GM19238 (cell line): Measurements from ENCODE around the gene KCNJ11.
A peak's percentile ranks its signal among the peaks of the same experiment; 100 is the strongest.

ENCODE experiments used
- DNase-seq: peaks from one replicate; pipeline ENCODE4 v3.0.0; 2011; ENCODE audit warnings: low spot score; ENCODE audit not compliant: insufficient read length

KCNJ11 gene

GRCh38 chr11:17391493-17392355 lies 3.3 kb upstream of the KCNJ11 start:
- no peak for DNase-seq

GRCh38 chr11:17389957-17390649 lies 1.6 kb upstream of the KCNJ11 start:
- no peak for DNase-seq

- peak; percentile 72 for DNase-seq
These were observed 925 bp upstream of the KCNJ11 start for GRCh38 chr11:17389211-17389956.

- no peak for DNase-seq
These were observed 648 bp downstream of the KCNJ11 start for GRCh38 chr11:17387811-17388210.

- no peak for DNase-seq
These were observed 1.2 kb downstream of the KCNJ11 start for GRCh38 chr11:17387254-17387653.

- no peak for DNase-seq
These were observed 2.0 kb downstream of the KCNJ11 start for GRCh38 chr11:17386331-17387084.

- DNase-seq, result no peak
These were observed 2.5 kb downstream of the KCNJ11 start for GRCh38 chr11:17385926-17386325.

- DNase-seq, result no peak
These were observed 3.0 kb downstream of the KCNJ11 start for GRCh38 chr11:17385492-17385891.

GRCh38 chr11:17384002-17384511 lies 4.4 kb downstream of the KCNJ11 start:
- DNase-seq, result peak; percentile 50

- no peak for DNase-seq
These were observed 5.0 kb downstream of the KCNJ11 start for GRCh38 chr11:17383461-17383860.

GRCh38 chr11:17382046-17382728 lies 6.3 kb downstream of the KCNJ11 start:
- no peak for DNase-seq

- no peak for DNase-seq
These were observed 7.3 kb downstream of the KCNJ11 start for GRCh38 chr11:17381156-17381555.

GRCh38 chr11:17379383-17380180 lies 8.9 kb downstream of the KCNJ11 start:
- no peak for DNase-seq

GRCh38 chr11:17378655-17379054 lies 9.8 kb downstream of the KCNJ11 start:
- DNase-seq, result no peak

- DNase-seq, result no peak
These were observed 12.0 kb downstream of the KCNJ11 start for GRCh38 chr11:17376493-17376892.

GRCh38 chr11:17375547-17375946 lies 12.9 kb downstream of the KCNJ11 start:
- no peak for DNase-seq

- no peak for DNase-seq
These were observed 16.8 kb downstream of the KCNJ11 start for GRCh38 chr11:17371614-17372013.

- DNase-seq, result no peak
These were observed 18.7 kb downstream of the KCNJ11 start for GRCh38 chr11:17369684-17370243.

- no peak for DNase-seq
These were observed 19.4 kb downstream of the KCNJ11 start for GRCh38 chr11:17369094-17369493.
